ENCODE data around the gene SEC14L5.

DNA sequence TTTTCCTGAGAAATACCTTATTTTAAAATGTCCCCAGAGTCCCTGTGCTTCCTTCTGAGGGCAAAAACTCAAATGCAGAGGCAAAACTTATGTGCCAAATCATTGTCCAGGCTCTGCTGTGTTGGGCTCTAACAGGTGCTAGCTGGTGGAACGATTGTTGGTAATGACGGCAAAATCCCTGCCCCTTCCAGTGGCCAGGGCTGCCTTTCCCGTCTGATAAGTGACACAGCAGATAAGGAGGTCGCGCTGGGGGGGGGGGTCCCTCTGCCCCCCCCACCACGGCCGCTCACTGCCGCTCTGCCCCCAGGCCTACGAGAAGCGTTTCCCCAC, 29.1 kb downstream of the SEC14L5 start:
- TF ChIP-seq POLR2A (IDR thresholded peaks at IDR 0.05): no peak
- TF ChIP-seq, protein P1, sequence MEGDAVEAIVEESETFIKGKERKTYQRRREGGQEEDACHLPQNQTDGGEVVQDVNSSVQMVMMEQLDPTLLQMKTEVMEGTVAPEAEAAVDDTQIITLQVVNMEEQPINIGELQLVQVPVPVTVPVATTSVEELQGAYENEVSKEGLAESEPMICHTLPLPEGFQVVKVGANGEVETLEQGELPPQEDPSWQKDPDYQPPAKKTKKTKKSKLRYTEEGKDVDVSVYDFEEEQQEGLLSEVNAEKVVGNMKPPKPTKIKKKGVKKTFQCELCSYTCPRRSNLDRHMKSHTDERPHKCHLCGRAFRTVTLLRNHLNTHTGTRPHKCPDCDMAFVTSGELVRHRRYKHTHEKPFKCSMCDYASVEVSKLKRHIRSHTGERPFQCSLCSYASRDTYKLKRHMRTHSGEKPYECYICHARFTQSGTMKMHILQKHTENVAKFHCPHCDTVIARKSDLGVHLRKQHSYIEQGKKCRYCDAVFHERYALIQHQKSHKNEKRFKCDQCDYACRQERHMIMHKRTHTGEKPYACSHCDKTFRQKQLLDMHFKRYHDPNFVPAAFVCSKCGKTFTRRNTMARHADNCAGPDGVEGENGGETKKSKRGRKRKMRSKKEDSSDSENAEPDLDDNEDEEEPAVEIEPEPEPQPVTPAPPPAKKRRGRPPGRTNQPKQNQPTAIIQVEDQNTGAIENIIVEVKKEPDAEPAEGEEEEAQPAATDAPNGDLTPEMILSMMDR (IDR thresholded peaks at IDR 0.05): no peak
